GM21717 (cell line): ENCODE data around the gene SH3TC1.

Experiments
- ATAC-seq: cut with Tn5 transposase; IDR thresholded peaks from one replicate; pipeline ENCODE4 v1.9.1; 2021; ENCODE audit warnings: mild to moderate bottlenecking, moderate library complexity; ENCODE audit not compliant: unreplicated experiment

SH3TC1 gene

GRCh38 chr4:8285976-8286718, 87.1 kb downstream of the SH3TC1 start:
- ATAC-seq, result no peak

GRCh38 chr4:8286719-8287342, 87.7 kb downstream of the SH3TC1 start:
- no peak for ATAC-seq

- no peak for ATAC-seq
Observed at GRCh38 chr4:8287343-8288280, 88.5 kb downstream of the SH3TC1 start.

GRCh38 chr4:8289151-8289750, 90.2 kb downstream of the SH3TC1 start:
- no peak for ATAC-seq

GRCh38 chr4:8289956-8290700, 91.0 kb downstream of the SH3TC1 start:
- no peak for ATAC-seq

- ATAC-seq, result no peak
Observed at GRCh38 chr4:8290701-8290970, 91.5 kb downstream of the SH3TC1 start.
